GM23338 (cell line): ENCODE measurements around the gene RNF181.
"Not testable (repeated sequence)": the region's sequence is repeated elsewhere in the genome, so short reads cannot be mapped to it uniquely, and the experiment has no call there.

Experiments
- CREB1 ChIP-seq: fragments of 250-450 bp; sonication (Bioruptor Pico); IDR thresholded peaks from 2 replicates; pipeline ENCODE4 v1.5.0; 2020; ENCODE audit warnings: low read depth, mild to moderate bottlenecking, moderate library complexity
- CTCF ChIP-seq, 2 experiments: fragments of 200-600 bp in 1 of 2; sonication (generic) in 1 of 2; conservative IDR thresholded peaks; 2 replicates each; pipeline versions ENCODE4 v1.5.1 to v1.6.1; 2016 to 2017; ENCODE audit warnings: antibody characterized with exemption in 2 of 2, low read depth in 2 of 2, mild to moderate bottlenecking in 2 of 2, moderate library complexity in 1 of 2
- ETS1 ChIP-seq: IDR thresholded peaks from 2 replicates; pipeline ENCODE4 v1.6.1; 2016; ENCODE audit warnings: antibody characterized with exemption
- EZH2 ChIP-seq: fragments of 200-600 bp; sonication (generic); IDR thresholded peaks from one replicate; pipeline ENCODE4 v1.8.0; 2017; ENCODE audit warnings: antibody characterized with exemption, mild to moderate bottlenecking, low read depth; ENCODE audit not compliant: unreplicated experiment
- EZH2phosphoT487 ChIP-seq: fragments of 200-600 bp; sonication (generic); IDR thresholded peaks from one replicate; pipeline ENCODE4 v1.8.1; 2018; ENCODE audit warnings: antibody characterized with exemption; ENCODE audit not compliant: unreplicated experiment
- JUNB ChIP-seq: IDR thresholded peaks from one replicate; pipeline ENCODE4 v1.6.1; 2016; ENCODE audit warnings: antibody characterized with exemption; ENCODE audit not compliant: unreplicated experiment
- NANOG ChIP-seq: IDR thresholded peaks from 2 replicates; pipeline ENCODE4 v1.6.1; 2016; ENCODE audit warnings: antibody characterized with exemption, borderline replicate concordance
- POLR2AphosphoS5 ChIP-seq: IDR thresholded peaks from 2 replicates; pipeline ENCODE4 v1.6.1; 2016; ENCODE audit warnings: antibody characterized with exemption, low read depth
- REST ChIP-seq: IDR thresholded peaks from one replicate; pipeline ENCODE4 v1.6.1; 2018; ENCODE audit warnings: antibody characterized with exemption; ENCODE audit not compliant: unreplicated experiment
- STAT1 ChIP-seq: IDR thresholded peaks from one replicate; pipeline ENCODE4 v1.6.1; 2016; ENCODE audit warnings: antibody characterized with exemption; ENCODE audit not compliant: unreplicated experiment
- ZNF114 ChIP-seq: fragments of 250-450 bp; sonication (Bioruptor Pico); IDR thresholded peaks from 2 replicates; pipeline ENCODE4 v1.5.0; 2020; ENCODE audit warnings: mild to moderate bottlenecking, moderate library complexity
- ZNF331 ChIP-seq: fragments of 250-450 bp; sonication (Bioruptor Pico); IDR thresholded peaks from 2 replicates; pipeline ENCODE4 v1.5.0; 2020; ENCODE audit warnings: low read depth, mild to moderate bottlenecking, moderate library complexity
- ZNF462 ChIP-seq: fragments of 250-450 bp; sonication (Bioruptor Pico); IDR thresholded peaks from 2 replicates; pipeline ENCODE4 v1.5.0; 2020; ENCODE audit warnings: mild to moderate bottlenecking, moderate library complexity

GRCh38 chr2:85614757-85615156 lies 19.2 kb downstream of the RNF181 start:
- TF ChIP-seq EZH2phosphoT487; POLR2AphosphoS5; CTCF (conservative IDR thresholded peaks at IDR 0.05; ENCODE audit: low read depth in 2 of 2); STAT1; EZH2; JUNB; REST; ZNF114; CREB1 (CRISPR knock-in tag); ETS1; NANOG; ZNF331 (CRISPR knock-in tag); ZNF462 (CRISPR knock-in tag): not testable (repeated sequence)
